ENCODE results near the gene EIF2A. TPM values are rescaled to one million over a fixed set of nuclear protein-coding genes. Genes with fewer than 3 reads are reported as not detected.

Gene EIF2A
- total and polyA plus RNA-seq, 9 of the 15 experiments (the other 6 are each of a cell fraction or from before 2014, with no cell fraction given): 106 to 192 (median 168) TPM

- TF ChIP-seq TEAD4 (IDR thresholded peaks at IDR 0.05; ENCODE audit: low read length) (no peak), TEAD4 (CRISPR knock-in tag; IDR thresholded peaks at IDR 0.05; ENCODE audit: borderline replicate concordance) (peak; percentile 46; the same call in 1 of the 2 replicates), RBM34 (IDR thresholded peaks at IDR 0.05; ENCODE audit: borderline replicate concordance, insufficient read depth, low read length) (no peak), SRSF9 (IDR thresholded peaks at IDR 0.05; ENCODE audit: borderline replicate concordance, low read depth, low read length) (no peak), TEAD1 (CRISPR knock-in tag; IDR thresholded peaks at IDR 0.05) (0 out of 4 replicates have a peak, but pooled peaks of 1 of the 2 experiments have one; percentile 47), ZFX (CRISPR knock-in tag; IDR thresholded peaks at IDR 0.05) (peak; percentile 100), NR4A1 (CRISPR knock-in tag; IDR thresholded peaks at IDR 0.05) (no peak), NR4A1 (tag; IDR thresholded peaks at IDR 0.05) (peak; percentile 56; the same call in 1 of the 2 replicates), CBX2 (IDR thresholded peaks at IDR 0.05; ENCODE audit: insufficient read depth, low read length, poor library complexity, severe bottlenecking) (no peak), TAF7 (tag; IDR thresholded peaks at IDR 0.05) (peak; percentile 81), PHF8 (IDR thresholded peaks at IDR 0.05; ENCODE audit: borderline replicate concordance, low read length) (peak; percentile 100), ESRRA (IDR thresholded peaks at IDR 0.05; ENCODE audit: borderline replicate concordance, low read depth) (0 out of 2 replicates have a peak, but pooled peaks have one; percentile 15), ZC3H11A (IDR thresholded peaks at IDR 0.05; ENCODE audit: low read depth, low read length) (no peak), FOS (IDR thresholded peaks at IDR 0.05; ENCODE audit: extremely low read depth, insufficient read length) (no peak), FOXM1 (IDR thresholded peaks at IDR 0.05; ENCODE audit: low read depth) (no peak), FOXM1 (CRISPR knock-in tag; IDR thresholded peaks at IDR 0.05; ENCODE audit: low read depth) (no peak; the same call in 1 of the 2 replicates), MYC (IDR thresholded peaks at IDR 0.05; ENCODE audit: low read depth, low read length) (peak; percentile 76), MYC (CRISPR knock-in tag; IDR thresholded peaks at IDR 0.05; ENCODE audit: borderline replicate concordance, low read depth) (no peak), POU5F1 (IDR thresholded peaks at IDR 0.05; ENCODE audit: borderline replicate concordance, low read depth, low read length, partially characterized antibody) (peak; percentile 42), SMARCA5 (IDR thresholded peaks at IDR 0.05) (no peak), CAMTA2 (CRISPR knock-in tag; conservative IDR thresholded peaks at IDR 0.05) (0 out of 2 replicates have a peak, but pooled peaks have one; percentile 34), GTF3C2 (IDR thresholded peaks at IDR 0.05; ENCODE audit: borderline replicate concordance, extremely low read depth, insufficient read length) (no peak)
- TF ChIP-seq, protein P1, sequence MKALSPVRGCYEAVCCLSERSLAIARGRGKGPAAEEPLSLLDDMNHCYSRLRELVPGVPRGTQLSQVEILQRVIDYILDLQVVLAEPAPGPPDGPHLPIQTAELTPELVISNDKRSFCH (CRISPR knock-in tag; IDR thresholded peaks at IDR 0.05): no peak
- TF ChIP-seq, protein P1 (tag; IDR thresholded peaks at IDR 0.05): peak; percentile 63; the same call in 1 of the 2 replicates
Observed at GRCh38 chr3:150603153-150603979, 56.8 kb downstream of the EIF2A start, which contains the start of gene SELENOT (continued).
